K562 (cell line): Measurements from ENCODE around the gene MATCAP1. TPM values are rescaled to one million over a fixed set of nuclear protein-coding genes. Genes with fewer than 3 reads are reported as not detected.

Experiments
- ATAC-seq: fragments of 200-7000 bp; cut with Tn5 transposase; 3 replicates; pipeline ENCODE4 v1.9.1; 2020; ENCODE audit warnings: moderate library complexity
- BruUV-seq: library from RNA; stranded (reverse); fragments of 400-500 nt; replicated peaks from 2 replicates; lab custom pipeline; 2021; lab: Mats Ljungman, UMichigan
- CTCF ChIA-PET: fragments of 300-600 bp; formaldehyde crosslinking; extraction: SDS; loops from one replicate; lab custom pipeline; 2021; ENCODE audit warnings: low intra/inter-chr PET ratio; lab: Yijun Ruan, JAX
- POLR2A ChIA-PET: fragments of 300-600, 350-650 bp; sonication (Branson Sonifier 250); formaldehyde crosslinking; extraction: SDS; loops from one replicate; lab custom pipeline; 2021; ENCODE audit warnings: antibody characterized with exemption, inconsistent platforms; lab: Yijun Ruan, JAX
- DNase-seq, 4 experiments: peaks; one replicate each; pipeline versions ENCODE4 v3.0.0 to v3.0.0-alpha.2; 2011 to 2018; ENCODE audit warnings: low spot score in 3 of 4, mixed read lengths in 3 of 4; ENCODE audit errors: extremely low read depth in 1 of 4
- FAIRE-seq: peaks from 2 replicates; lab custom pipeline; 2011; peaks lifted over from hg19 to GRCh38; lab: Jason Lieb, UNC
- H2AFZ ChIP-seq: 2 replicates; pipeline ENCODE4 v1.6.0; 2011; ENCODE audit warnings: low read depth, low read length, control low read depth, inconsistent platforms
- H3K27ac ChIP-seq: fragments of 200-600 bp; 3 replicates; pipeline ENCODE4 v1.8.0; 2011; ENCODE audit warnings: low read depth, mild to moderate bottlenecking, control low read depth, inconsistent platforms, low read length, moderate library complexity, mixed read lengths; ENCODE audit errors: extremely low read depth
- H3K27me3 ChIP-seq, 2 experiments: fragments of 300-600 bp in 1 of 2; 2 replicates in 1 of 2; 3 replicates in 1 of 2; pipeline versions ENCODE4 v1.6.0 to v1.8.0; 2011; ENCODE audit warnings: inconsistent platforms in 2 of 2, low read length in 2 of 2, mild to moderate bottlenecking in 1 of 2, mixed read lengths in 1 of 2, moderate library complexity in 1 of 2; ENCODE audit not compliant: control insufficient read depth in 2 of 2, insufficient read depth in 2 of 2
- H3K36me3 ChIP-seq: fragments of 300-600 bp; 3 replicates; pipeline ENCODE4 v1.8.0; 2011; ENCODE audit warnings: mild to moderate bottlenecking, low read length, inconsistent platforms; ENCODE audit not compliant: control insufficient read depth, insufficient read depth
- H3K4me1 ChIP-seq, 2 experiments: fragments of 200-600 bp in 1 of 2; replicated peaks in 1 of 2; 2 replicates in 1 of 2; 3 replicates in 1 of 2; pipeline versions ENCODE4 v1.5.1 to v1.8.0; 2011; ENCODE audit warnings: inconsistent platforms in 2 of 2, low read length in 2 of 2, mild to moderate bottlenecking in 1 of 2, mixed read lengths in 1 of 2, moderate library complexity in 1 of 2; ENCODE audit not compliant: control insufficient read depth in 2 of 2, insufficient read depth in 2 of 2
- H3K4me2 ChIP-seq: 2 replicates; pipeline ENCODE4 v1.6.1; 2011; ENCODE audit warnings: low read length, control low read depth, inconsistent platforms, mixed read lengths; ENCODE audit not compliant: insufficient read depth
- H3K4me3 ChIP-seq: fragments of 200-600 bp; sonication (generic), shearing (Covaris generic); 2 replicates; pipeline ENCODE4 v1.5.1; 2016; ENCODE audit warnings: control low read depth, inconsistent platforms
- H3K79me2 ChIP-seq: fragments of 200-600 bp; 3 replicates; pipeline ENCODE4 v1.8.0; 2011; ENCODE audit warnings: low read length, inconsistent platforms; ENCODE audit not compliant: control insufficient read depth, insufficient read depth
- H3K9ac ChIP-seq, 2 experiments: 2 replicates each; pipeline versions ENCODE4 v1.6.0 to v1.6.1; 2011; ENCODE audit warnings: low read depth in 2 of 2, low read length in 2 of 2, control low read depth in 1 of 2, inconsistent platforms in 1 of 2, mild to moderate bottlenecking in 1 of 2, mixed read lengths in 1 of 2; ENCODE audit not compliant: insufficient read depth in 1 of 2
- H3K9me1 ChIP-seq: one replicate; pipeline ENCODE4 v1.6.0; 2011; ENCODE audit warnings: inconsistent platforms, mild to moderate bottlenecking, low read length, moderate library complexity; ENCODE audit not compliant: control insufficient read depth, insufficient read depth
- H3K9me3 ChIP-seq: replicated peaks from 2 replicates; pipeline ENCODE4 v1.5.1; 2011; ENCODE audit warnings: low read depth, low read length, inconsistent platforms; ENCODE audit not compliant: control insufficient read depth, insufficient read depth
- H4K20me1 ChIP-seq: replicated peaks from 2 replicates; pipeline ENCODE4 v1.6.1; 2011; ENCODE audit warnings: low read length, inconsistent platforms, mixed read lengths; ENCODE audit not compliant: control insufficient read depth, insufficient read depth
- CREB1 ChIP-seq, 2 experiments: sonication (generic) in 1 of 2; formaldehyde crosslinking in 1 of 2; IDR thresholded peaks; 2 replicates each; pipeline versions ENCODE4 v1.6.1 to v1.8.0; 2012 to 2022; ENCODE audit warnings: inconsistent platforms in 1 of 2, mild to moderate bottlenecking in 1 of 2, missing genetic modification reagents in 1 of 2, moderate library complexity in 1 of 2
- DPF2 ChIP-seq: fragments of 450-650 bp; IDR thresholded peaks from 2 replicates; pipeline ENCODE4 v1.6.1; 2016
- ERF ChIP-seq: fragments of 450-650 bp; formaldehyde crosslinking; IDR thresholded peaks from 2 replicates; pipeline ENCODE4 v1.4.0; 2020; ENCODE audit warnings: mild to moderate bottlenecking, mixed read lengths
- GATAD2A ChIP-seq: fragments of 450-650 bp; IDR thresholded peaks from 2 replicates; pipeline ENCODE4 v1.6.1; 2017
- GTF2A2 ChIP-seq: IDR thresholded peaks from 2 replicates; pipeline ENCODE4 v1.6.1; 2016; ENCODE audit warnings: mild to moderate bottlenecking, missing genetic modification characterization, missing compliant biosample characterization
- HCFC1 ChIP-seq: IDR thresholded peaks from 2 replicates; pipeline ENCODE4 v1.6.1; 2012; ENCODE audit warnings: low read depth, low read length, improper control_type of control experiment
- KAT8 ChIP-seq: fragments of 450-650 bp; IDR thresholded peaks from 2 replicates; pipeline ENCODE4 v1.6.1; 2016; ENCODE audit warnings: low read depth, mild to moderate bottlenecking
- MCM2 ChIP-seq: fragments of 450-650 bp; IDR thresholded peaks from 2 replicates; pipeline ENCODE4 v1.6.1; 2017; ENCODE audit warnings: low read depth, mild to moderate bottlenecking
- MTF1 ChIP-seq: fragments of 250-450 bp; sonication (Bioruptor Pico); IDR thresholded peaks from 2 replicates; pipeline ENCODE4 v1.9.0; 2021; ENCODE audit warnings: moderate library complexity, mild to moderate bottlenecking, inconsistent platforms, borderline replicate concordance
- NELFE ChIP-seq: IDR thresholded peaks from 2 replicates; pipeline ENCODE4 v1.6.1; 2011; ENCODE audit warnings: mild to moderate bottlenecking; ENCODE audit not compliant: insufficient read depth, insufficient read length
- NFIC ChIP-seq: fragments of 450-650 bp; IDR thresholded peaks from 2 replicates; pipeline ENCODE4 v1.6.1; 2017; ENCODE audit warnings: mild to moderate bottlenecking, inconsistent platforms
- POLR2A ChIP-seq: fragments of 450-650 bp; conservative IDR thresholded peaks from 2 replicates; pipeline ENCODE4 v1.6.1; 2016
- POLR2AphosphoS2 ChIP-seq: IDR thresholded peaks from 2 replicates; pipeline ENCODE4 v1.6.1; 2012; ENCODE audit warnings: low read length, improper control_type of control experiment
- POLR2AphosphoS5 ChIP-seq: IDR thresholded peaks from 2 replicates; pipeline ENCODE4 v1.6.1; 2011; ENCODE audit warnings: mild to moderate bottlenecking, low read depth, low read length, moderate library complexity; ENCODE audit not compliant: control insufficient read depth, insufficient read depth
- POLR2B ChIP-seq: fragments of 450-650 bp; IDR thresholded peaks from 2 replicates; pipeline ENCODE4 v1.6.1; 2018; ENCODE audit warnings: low read depth; ENCODE audit not compliant: partially characterized antibody
- POLR2G ChIP-seq: fragments of 200-400 bp; formaldehyde crosslinking; IDR thresholded peaks from 2 replicates; pipeline ENCODE4 v1.6.1; 2017; ENCODE audit warnings: low read depth, mild to moderate bottlenecking, antibody characterized with exemption, low read length, moderate library complexity
- POU5F1 ChIP-seq: fragments of 150-350 bp; IDR thresholded peaks from 2 replicates; pipeline ENCODE4 v1.6.1; 2014; ENCODE audit warnings: borderline replicate concordance, low read length, low read depth, mild to moderate bottlenecking; ENCODE audit not compliant: partially characterized antibody
- RBM15 ChIP-seq: fragments of 200-400 bp; formaldehyde crosslinking; IDR thresholded peaks from 2 replicates; pipeline ENCODE4 v1.6.1; 2018; ENCODE audit warnings: mild to moderate bottlenecking, low read length, moderate library complexity; ENCODE audit not compliant: insufficient read depth
- SMAD4 ChIP-seq: fragments of 250-450 bp; sonication (Bioruptor Pico); conservative IDR thresholded peaks from 2 replicates; pipeline ENCODE4 v1.8.0; 2021; ENCODE audit warnings: inconsistent platforms, mild to moderate bottlenecking, moderate library complexity
- SUPT5H ChIP-seq: fragments of 450-650 bp; IDR thresholded peaks from 2 replicates; pipeline ENCODE4 v1.6.1; 2016
- U2AF1 ChIP-seq: fragments of 200-400 bp; formaldehyde crosslinking; optimal IDR thresholded peaks from 2 replicates; pipeline ENCODE3; 2017; ENCODE audit warnings: mild to moderate bottlenecking, low read depth, low read length, moderate library complexity
- ZNF282 ChIP-seq: sonication (generic); formaldehyde crosslinking; IDR thresholded peaks from 2 replicates; pipeline ENCODE4 v1.8.1; 2023; ENCODE audit warnings: missing genetic modification reagents
- ZNF311 ChIP-seq: fragments of 250-450 bp; sonication (Bioruptor Pico); IDR thresholded peaks from 2 replicates; pipeline ENCODE4 v1.4.0; 2020; ENCODE audit warnings: mild to moderate bottlenecking, moderate library complexity
- WGBS: fragments of 100-300 bp; shearing (Covaris generic); methylation state at CpG from one replicate; pipeline ENCODE4 v1.1.6; 2016; ENCODE audit warnings: low coverage, mixed read lengths; ENCODE audit not compliant: insufficient coverage; ENCODE audit errors: missing lambda C conversion rate; 5-methylcytosine and 5-hydroxymethylcytosine counted together
- in situ Hi-C: fragments of 300-500 bp; cut with MboI; formaldehyde crosslinking; loops from 4 replicates; pipeline ENCODE4 v1.15.0; 2018; ENCODE audit warnings: inconsistent platforms, mixed read lengths
- intact Hi-C: fragments of 100-400 bp; cut with micrococcal nuclease; formaldehyde crosslinking; loops from 2 replicates; pipeline ENCODE4 v1.14.2; 2022
- polyA plus RNA-seq, 8 experiments: library from polyadenylated mRNA; depleted of rRNA in 4 of 8; stranded (reverse) in 5 of 8; unstranded in 3 of 8; fragments of >200 nt; fragmentation: Nextera tagmentation in 2 of 8; fragmentation: Illumina TruSeq in 1 of 8; extraction: Ambion mirVana in 2 of 8; extraction: Trizol in 1 of 8; gene quantifications; 2 replicates each; pipeline versions ENCODE4 v1.2.1 to v1.2.3, GENCODE V29; 2011 to 2014; ENCODE audit warnings: inconsistent platforms in 1 of 8, missing spikeins in 1 of 8
- total RNA-seq, 7 experiments: library from RNA; depleted of rRNA in 6 of 7; stranded (reverse); fragments of >200 nt in 6 of 7; fragmentation: Illumina TruSeq in 2 of 7; extraction: Trizol in 2 of 7; gene quantifications; 2 replicates each; pipeline versions ENCODE4 v1.2.1 to v1.2.3, GENCODE V29; 2011 to 2021; ENCODE audit warnings: low replicate concordance in 1 of 7

Gene MATCAP1
- total and polyA plus RNA-seq, 9 of the 15 experiments (the other 6 are each of a cell fraction or from before 2014, with no cell fraction given) = 3.4 to 20.5 (median 10.3) TPM

GRCh38 chr16:67230809-67231660 lies 47.3 kb upstream of the MATCAP1 start:
- H3K9me1 ChIP-seq = no peaks in the 10 kb centered on the region
- BruUV-seq = no TSS peak
- no peak overlapping the region for H3K4me3 ChIP-seq
- H3K9ac ChIP-seq = no peak overlapping the region; a peak in 1 of 4 replicates
- in situ Hi-C loops (no loop called here), intact Hi-C loops (no loop called here)
- DNase-seq (no peak), FAIRE-seq (no peak), ATAC-seq (no peak)
- 93% methylated on average over 9 of the region's 12 CpGs for WGBS
- POLR2A ChIA-PET = interaction anchor here (0.6 to 2.4 kb wide), 5 partner anchors 8 to 41 kb away, joined by 3 to 14 read pairs (median 5); partner anchors contain the start of gene EXOC3L1
- no peak overlapping the region for H3K27ac ChIP-seq
- H3K36me3 ChIP-seq = peaks cover 85% of the 10 kb centered on the region; the same call in 2 of the 3 replicates
- peaks cover 13 to 30% of the 10 kb centered on the region in 2 experiments; a peak in 4 of 5 replicates for H3K4me1 ChIP-seq
- peaks cover 21% of the 10 kb centered on the region for H3K79me2 ChIP-seq
- CTCF ChIA-PET = no interaction called here
- no peaks in the 10 kb centered on the region for H3K9me3 ChIP-seq
- no peak overlapping the region for H3K4me2 ChIP-seq
- no peak overlapping the region for H2AFZ ChIP-seq
- H4K20me1 ChIP-seq = peaks cover under 1% of the 10 kb centered on the region; the same call in 1 of the 2 replicates
- H3K27me3 ChIP-seq = no peaks in the 10 kb centered on the region
- TF ChIP-seq ZNF282 (CRISPR knock-in tag) (no peak), MCM2 (no peak), MTF1 (CRISPR knock-in tag) (no peak), POLR2A (peak; percentile 46), NELFE (no peak), POU5F1 (no peak), KAT8 (no peak), ERF (CRISPR knock-in tag) (no peak), POLR2G (peak; percentile 25; the same call in 1 of the 2 replicates), GATAD2A (no peak), GTF2A2 (no peak), CREB1 (IDR thresholded peaks at IDR 0.05) (no peak), CREB1 (CRISPR knock-in tag; IDR thresholded peaks at IDR 0.05) (no peak), POLR2B (peak; percentile 32), NFIC (no peak), ZNF311 (CRISPR knock-in tag) (no peak), POLR2AphosphoS5 (0 out of 2 replicates have a peak, but pooled peaks have one; percentile 10), DPF2 (no peak), POLR2AphosphoS2 (no peak; the same call in none of the 2 replicates), SUPT5H (peak; percentile 39; the same call in 1 of the 2 replicates), SMAD4 (CRISPR knock-in tag) (no peak), HCFC1 (no peak), RBM15 (no peak), U2AF1 (no peak)
